ENCODE results near the gene ANKRA2.

Gene ANKRA2

GRCh38 chr5:73605223-73606087 is 40.0 kb upstream of the ANKRA2 start:
- POLR2A ChIA-PET, result no interaction called here

GRCh38 chr5:73603998-73604397 is 38.6 kb upstream of the ANKRA2 start:
- no peak for TF ChIP-seq CTCF (IDR thresholded peaks at IDR 0.05; ENCODE audit: insufficient read depth, low read length, missing control alignments)
- POLR2A ChIA-PET, result no interaction called here

More at GRCh38 chr5:73605223-73606087, 40.0 kb upstream of the ANKRA2 start:
- TF ChIP-seq CTCF (IDR thresholded peaks at IDR 0.05; ENCODE audit: insufficient read depth, low read length, missing control alignments), result no peak
- no peak overlapping the region for H3K4me3 ChIP-seq (ENCODE audit: low read depth, low read length)
- CTCF ChIA-PET, result interaction anchor here (1.5 to 4.6 kb wide), 3 partner anchors 9 to 15 kb away, joined by 5 to 19 read pairs (median 9); no protein-coding TSS in a partner anchor
- DNase-seq (ENCODE audit: low read depth, low spot score), result no peak

DNA sequence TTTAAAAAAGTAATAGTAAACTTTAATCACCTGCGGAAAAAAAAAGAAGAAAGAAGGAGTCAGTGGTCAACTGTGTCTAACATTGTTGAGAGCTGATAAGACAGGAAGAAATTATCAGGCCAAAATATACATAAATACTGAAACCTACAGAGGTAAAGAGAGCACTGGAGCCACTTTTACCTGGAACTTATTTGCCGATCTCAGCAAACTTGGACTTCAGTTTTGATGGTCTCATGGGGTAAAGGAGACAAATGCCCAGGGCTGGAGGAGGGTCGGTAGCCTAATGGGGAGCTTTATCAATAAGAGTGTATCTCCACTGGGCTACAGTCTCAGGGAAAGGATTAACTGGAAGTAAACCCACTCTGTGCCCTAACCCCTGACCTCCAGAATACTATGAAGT is 33.9 kb upstream of the ANKRA2 start:
- no peak overlapping the region for H3K4me3 ChIP-seq (ENCODE audit: low read depth, low read length)
- TF ChIP-seq CTCF (IDR thresholded peaks at IDR 0.05; ENCODE audit: insufficient read depth, low read length, missing control alignments), result no peak
- CTCF ChIA-PET, result interaction anchor here (0.7 to 15.2 kb wide), 4 partner anchors 9 to 1050 kb away, joined by 3 to 517 read pairs (median 7); no protein-coding TSS in a partner anchor
- DNase-seq (ENCODE audit: low read depth, low spot score), result no peak
- POLR2A ChIA-PET, result no interaction called here

More at GRCh38 chr5:73603998-73604397, 38.6 kb upstream of the ANKRA2 start:
- DNase-seq (ENCODE audit: low read depth, low spot score), result no peak
- no peak overlapping the region for H3K4me3 ChIP-seq (ENCODE audit: low read depth, low read length)
- CTCF ChIA-PET, result interaction anchor here (0.8 to 4.6 kb wide), 4 partner anchors 13 to 192 kb away, joined by 3 to 19 read pairs (median 3); no protein-coding TSS in a partner anchor

DNA sequence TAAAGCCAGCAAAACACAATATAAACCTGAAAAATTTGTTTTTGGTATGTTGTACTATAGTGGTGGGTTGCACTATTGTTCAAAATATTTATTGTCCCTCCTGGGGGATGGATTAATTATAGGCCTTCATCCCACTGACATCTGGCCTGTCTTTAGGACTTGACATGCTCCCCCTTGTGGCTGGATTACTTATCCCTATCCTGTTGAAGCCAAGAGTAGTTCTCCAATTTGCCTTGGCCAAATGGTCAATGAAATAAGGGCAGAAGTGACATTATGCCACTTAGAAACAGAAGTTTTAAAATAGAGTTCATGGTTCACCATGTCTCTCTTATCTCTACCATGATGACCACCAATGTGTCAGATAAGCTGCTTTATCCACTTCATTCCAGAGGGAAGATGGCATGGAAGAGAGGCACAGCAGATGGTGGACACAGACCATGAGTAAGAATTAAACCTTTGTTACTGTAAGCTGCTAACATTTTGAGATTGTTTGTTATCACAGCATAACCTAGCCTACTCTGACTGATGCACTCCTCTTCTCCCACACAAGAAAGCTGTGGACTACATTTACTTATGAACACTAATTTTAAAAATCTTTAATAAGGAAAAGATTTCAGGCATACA is 31.4 kb upstream of the ANKRA2 start:
- TF ChIP-seq CTCF (IDR thresholded peaks at IDR 0.05; ENCODE audit: insufficient read depth, low read length, missing control alignments), result peak; percentile 17
- POLR2A ChIA-PET, result no interaction called here
- H3K4me3 ChIP-seq (ENCODE audit: low read depth, low read length), result no peak overlapping the region
- CTCF ChIA-PET, result interaction anchor here (0.7 to 15.2 kb wide), 10 partner anchors 9 to 1053 kb away, joined by 3 to 517 read pairs (median 6); partner anchors contain the start of gene ARHGEF28
- no peak for DNase-seq (ENCODE audit: low read depth, low spot score)

- ChIA-PET POLR2A (no interaction called here), CTCF (interaction anchor here (1.3 to 15.2 kb wide), 11 partner anchors 11 to 1051 kb away, joined by 4 to 517 read pairs (median 13); partner anchors contain the start of gene ARHGEF28)
- no peak overlapping the region for H3K4me3 ChIP-seq (ENCODE audit: low read depth, low read length)
- TF ChIP-seq CTCF (IDR thresholded peaks at IDR 0.05; ENCODE audit: insufficient read depth, low read length, missing control alignments), result no peak
- no peak for DNase-seq (ENCODE audit: low read depth, low spot score)
These were observed 27.1 kb upstream of the ANKRA2 start for GRCh38 chr5:73592551-73592950.
